Uterus (tissue), 2 donors: ENCODE results near the gene DGKD.

Source experiments
- POLR2A ChIP-seq, 2 donors: fragments of 450-650 bp; IDR thresholded peaks; one replicate each; pipeline ENCODE4 v1.6.1; 2016; ENCODE audit warnings: antibody characterized with exemption in 2 of 2, mild to moderate bottlenecking in 1 of 2, moderate library complexity in 1 of 2
- TF ChIP-seq, protein P1 (sequence below), 4 experiments: fragments of 200-600 bp in 2 of 4; fragments of 450-650 bp in 2 of 4; sonication (generic) in 2 of 4; IDR thresholded peaks; one replicate each; pipeline ENCODE4 v1.5.1; 2016 to 2019; ENCODE audit warnings: antibody characterized with exemption in 4 of 4, mild to moderate bottlenecking in 2 of 4, moderate library complexity in 1 of 4

GRCh38 chr2:233446606-233447305, 92.5 kb downstream of the DGKD start:
- no peak for TF ChIP-seq POLR2A (IDR thresholded peaks at IDR 0.05)
- TF ChIP-seq, protein P1, sequence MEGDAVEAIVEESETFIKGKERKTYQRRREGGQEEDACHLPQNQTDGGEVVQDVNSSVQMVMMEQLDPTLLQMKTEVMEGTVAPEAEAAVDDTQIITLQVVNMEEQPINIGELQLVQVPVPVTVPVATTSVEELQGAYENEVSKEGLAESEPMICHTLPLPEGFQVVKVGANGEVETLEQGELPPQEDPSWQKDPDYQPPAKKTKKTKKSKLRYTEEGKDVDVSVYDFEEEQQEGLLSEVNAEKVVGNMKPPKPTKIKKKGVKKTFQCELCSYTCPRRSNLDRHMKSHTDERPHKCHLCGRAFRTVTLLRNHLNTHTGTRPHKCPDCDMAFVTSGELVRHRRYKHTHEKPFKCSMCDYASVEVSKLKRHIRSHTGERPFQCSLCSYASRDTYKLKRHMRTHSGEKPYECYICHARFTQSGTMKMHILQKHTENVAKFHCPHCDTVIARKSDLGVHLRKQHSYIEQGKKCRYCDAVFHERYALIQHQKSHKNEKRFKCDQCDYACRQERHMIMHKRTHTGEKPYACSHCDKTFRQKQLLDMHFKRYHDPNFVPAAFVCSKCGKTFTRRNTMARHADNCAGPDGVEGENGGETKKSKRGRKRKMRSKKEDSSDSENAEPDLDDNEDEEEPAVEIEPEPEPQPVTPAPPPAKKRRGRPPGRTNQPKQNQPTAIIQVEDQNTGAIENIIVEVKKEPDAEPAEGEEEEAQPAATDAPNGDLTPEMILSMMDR (IDR thresholded peaks at IDR 0.05): no peak
